ENCODE results near the gene RAP1B.
"Not testable (repeated sequence)": the region's sequence is repeated elsewhere in the genome, so short reads cannot be mapped to it uniquely, and the experiment has no call there.

- not testable (repeated sequence) for TF ChIP-seq CTCF (IDR thresholded peaks at IDR 0.05); EZH2 (IDR thresholded peaks at IDR 0.05; ENCODE audit: borderline replicate concordance, insufficient read depth, low read depth, low read length, poor library complexity, severe bottlenecking)
These were observed 66.2 kb downstream of the RAP1B start for GRCh38 chr12:68676854-68677253.

All from B cell (primary cell).